Measurements from ENCODE around the gene KIAA1328.

DNA sequence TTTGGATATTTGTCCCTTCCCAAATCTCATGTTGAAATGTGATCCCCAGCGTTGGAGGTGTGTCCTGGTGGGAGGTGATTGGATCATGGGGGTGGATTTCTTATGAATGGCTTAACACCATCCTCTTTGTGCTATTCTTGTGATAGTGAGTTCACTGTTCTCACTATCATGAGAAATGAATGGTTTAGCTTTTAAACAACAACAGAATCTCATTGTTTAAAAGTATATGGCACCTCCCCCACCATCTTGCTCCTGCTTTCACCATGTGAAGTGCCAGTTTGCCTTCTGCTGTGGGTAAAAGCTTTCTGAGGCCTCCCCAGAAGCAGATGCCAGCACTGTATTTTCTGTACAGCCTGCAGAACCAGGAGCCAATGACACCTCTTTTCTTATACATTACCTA lies 38.1 kb downstream of the KIAA1328 start:
- TF ChIP-seq, protein P1, sequence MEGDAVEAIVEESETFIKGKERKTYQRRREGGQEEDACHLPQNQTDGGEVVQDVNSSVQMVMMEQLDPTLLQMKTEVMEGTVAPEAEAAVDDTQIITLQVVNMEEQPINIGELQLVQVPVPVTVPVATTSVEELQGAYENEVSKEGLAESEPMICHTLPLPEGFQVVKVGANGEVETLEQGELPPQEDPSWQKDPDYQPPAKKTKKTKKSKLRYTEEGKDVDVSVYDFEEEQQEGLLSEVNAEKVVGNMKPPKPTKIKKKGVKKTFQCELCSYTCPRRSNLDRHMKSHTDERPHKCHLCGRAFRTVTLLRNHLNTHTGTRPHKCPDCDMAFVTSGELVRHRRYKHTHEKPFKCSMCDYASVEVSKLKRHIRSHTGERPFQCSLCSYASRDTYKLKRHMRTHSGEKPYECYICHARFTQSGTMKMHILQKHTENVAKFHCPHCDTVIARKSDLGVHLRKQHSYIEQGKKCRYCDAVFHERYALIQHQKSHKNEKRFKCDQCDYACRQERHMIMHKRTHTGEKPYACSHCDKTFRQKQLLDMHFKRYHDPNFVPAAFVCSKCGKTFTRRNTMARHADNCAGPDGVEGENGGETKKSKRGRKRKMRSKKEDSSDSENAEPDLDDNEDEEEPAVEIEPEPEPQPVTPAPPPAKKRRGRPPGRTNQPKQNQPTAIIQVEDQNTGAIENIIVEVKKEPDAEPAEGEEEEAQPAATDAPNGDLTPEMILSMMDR (IDR thresholded peaks at IDR 0.05): no peak
- TF ChIP-seq POLR2A (IDR thresholded peaks at IDR 0.05; ENCODE audit: low read length) (no peak), CEBPB (IDR thresholded peaks at IDR 0.05) (no peak), CBX8 (IDR thresholded peaks at IDR 0.05) (no peak)
